ENCODE measurements around the gene CASQ1.

DNA sequence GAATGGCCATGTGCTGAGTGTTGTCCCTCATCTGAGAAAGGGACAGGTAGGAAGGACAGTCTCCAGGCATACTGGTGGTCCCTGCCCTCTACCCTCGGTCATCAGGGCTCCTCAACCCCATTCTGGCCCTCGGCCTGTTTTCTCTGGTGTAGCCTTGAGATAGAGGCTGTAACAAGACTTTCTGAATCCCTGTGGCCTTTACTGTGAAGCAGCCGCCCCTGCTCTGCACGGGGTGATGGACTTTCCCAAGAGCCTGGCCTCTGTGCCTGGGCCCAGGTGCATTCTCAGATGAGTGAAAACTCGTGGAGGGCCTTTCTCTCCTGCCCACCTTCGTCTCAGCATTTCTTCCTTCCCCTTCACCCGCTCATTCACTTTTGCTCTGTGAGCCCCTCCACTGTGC lies 3.0 kb upstream of the CASQ1 start:
- TF ChIP-seq TAF1 (IDR thresholded peaks at IDR 0.05; ENCODE audit: low read depth, low read length), result no peak
- no peak for TF ChIP-seq POLR2AphosphoS5 (IDR thresholded peaks at IDR 0.05; ENCODE audit: low read depth, low read length)
